Measurements from ENCODE around the gene SNURF. TPM values are rescaled to one million over a fixed set of nuclear protein-coding genes. Genes with fewer than 3 reads are reported as not detected.

SNURF gene
- total RNA-seq, 1 experiment from 2014 or later, result 32.4 TPM

- H3K36me3 Mint-ChIP-seq (ENCODE audit: insufficient read depth, unreplicated experiment), result peaks cover 23% of the 10 kb centered on the region
- peak overlapping the region; percentile 80 for H3K4me3 Mint-ChIP-seq (ENCODE audit: unreplicated experiment)
- no peak for TF ChIP-seq CTCF (IDR thresholded peaks at IDR 0.05; ENCODE audit: insufficient read depth in 1 of 2, low read depth in 1 of 2, low read length in 1 of 2, severe bottlenecking in 1 of 2, unreplicated experiment in 1 of 2)
- intact Hi-C loops (cut with micrococcal nuclease; ENCODE audit: unreplicated experiment), result loop anchor here (2.0 to 5.0 kb wide), 2 partner anchors 37 to 481 kb away; partner anchors contain the start of gene UBE3A
- ChIA-PET CTCF (interaction anchor here (0.6 kb wide), 1 partner anchor 32 kb away, joined by 3 read pairs; no protein-coding TSS in a partner anchor), POLR2A (interaction anchor here (0.6 to 1.0 kb wide), 6 partner anchors 17 to 1955 kb away, joined by 3 to 15 read pairs (median 4); no protein-coding TSS in a partner anchor)
- Histone ChIP-seq H3K36me3 (ENCODE audit: control insufficient read depth, insufficient read depth, low read length) (no peaks in the 10 kb centered on the region), H3K4me3 (ENCODE audit: low read depth, low read length) (peak overlapping the region; percentile 86), H3K4me1 (peaks cover 15% of the 10 kb centered on the region), H3K27me3 (replicated peaks; ENCODE audit: control insufficient read depth, insufficient read depth, low read length) (no peaks in the 10 kb centered on the region), H3K9me3 (no peaks in the 10 kb centered on the region)
- DNase-seq, result peak; percentile 85 to 91
- no TSS peak for BruUV-seq (replicated peaks)
- H3K4me1 Mint-ChIP-seq (ENCODE audit: low read depth, unreplicated experiment), result no peaks in the 10 kb centered on the region
- H3K27me3 Mint-ChIP-seq (ENCODE audit: insufficient read depth, unreplicated experiment), result no peaks in the 10 kb centered on the region
- peak overlapping the region; percentile 95 for H3K27ac Mint-ChIP-seq (ENCODE audit: unreplicated experiment)
- H3K9me3 Mint-ChIP-seq (ENCODE audit: unreplicated experiment), result no peaks in the 10 kb centered on the region
Measured at GRCh38 chr15:24956111-24956838, 1.5 kb downstream of the SNURF start.

GRCh38 chr15:24957691-24958090, 2.9 kb downstream of the SNURF start:
- Histone ChIP-seq H3K9me3 (no peaks in the 10 kb centered on the region), H3K4me1 (peaks cover 18% of the 10 kb centered on the region), H3K4me3 (ENCODE audit: low read depth, low read length) (no peak overlapping the region), H3K36me3 (ENCODE audit: control insufficient read depth, insufficient read depth, low read length) (no peaks in the 10 kb centered on the region), H3K27me3 (replicated peaks; ENCODE audit: control insufficient read depth, insufficient read depth, low read length) (no peaks in the 10 kb centered on the region)
- DNase-seq, result no peak
- Mint-ChIP-seq H3K9me3 (ENCODE audit: unreplicated experiment) (no peaks in the 10 kb centered on the region), H3K27me3 (ENCODE audit: insufficient read depth, unreplicated experiment) (no peaks in the 10 kb centered on the region), H3K27ac (ENCODE audit: unreplicated experiment) (no peak overlapping the region), H3K4me3 (ENCODE audit: unreplicated experiment) (peak overlapping the region; percentile 38), H3K4me1 (ENCODE audit: low read depth, unreplicated experiment) (no peaks in the 10 kb centered on the region), H3K36me3 (ENCODE audit: insufficient read depth, unreplicated experiment) (peaks cover 20% of the 10 kb centered on the region)
- intact Hi-C loops (cut with micrococcal nuclease; ENCODE audit: unreplicated experiment), result loop anchor here (2.0 to 5.0 kb wide), 2 partner anchors 39 to 480 kb away; partner anchors contain the start of gene UBE3A
- CTCF ChIA-PET, result no interaction called here
- BruUV-seq (replicated peaks), result no TSS peak
- POLR2A ChIA-PET, result no interaction called here
- no peak for TF ChIP-seq CTCF (IDR thresholded peaks at IDR 0.05; ENCODE audit: insufficient read depth in 1 of 2, low read depth in 1 of 2, low read length in 1 of 2, severe bottlenecking in 1 of 2, unreplicated experiment in 1 of 2)

- no peak overlapping the region for H3K4me3 ChIP-seq (ENCODE audit: low read depth, low read length)
- Mint-ChIP-seq H3K4me3 (ENCODE audit: unreplicated experiment) (no peak overlapping the region), H3K9me3 (ENCODE audit: unreplicated experiment) (no peaks in the 10 kb centered on the region), H3K27ac (ENCODE audit: unreplicated experiment) (no peak overlapping the region), H3K27me3 (ENCODE audit: insufficient read depth, unreplicated experiment) (no peaks in the 10 kb centered on the region), H3K36me3 (ENCODE audit: insufficient read depth, unreplicated experiment) (peaks cover 39% of the 10 kb centered on the region), H3K4me1 (ENCODE audit: low read depth, unreplicated experiment) (no peaks in the 10 kb centered on the region)
- intact Hi-C loops (cut with micrococcal nuclease; ENCODE audit: unreplicated experiment), result no loop called here
- ChIA-PET POLR2A (no interaction called here), CTCF (no interaction called here)
- no peak for TF ChIP-seq CTCF (IDR thresholded peaks at IDR 0.05; ENCODE audit: insufficient read depth in 1 of 2, low read depth in 1 of 2, low read length in 1 of 2, severe bottlenecking in 1 of 2, unreplicated experiment in 1 of 2)
- H3K4me1 ChIP-seq, result peaks cover 16% of the 10 kb centered on the region
- H3K36me3 ChIP-seq (ENCODE audit: control insufficient read depth, insufficient read depth, low read length), result no peaks in the 10 kb centered on the region; the same call in 1 of the 2 replicates
- H3K27me3 ChIP-seq (replicated peaks; ENCODE audit: control insufficient read depth, insufficient read depth, low read length), result no peaks in the 10 kb centered on the region
- no peaks in the 10 kb centered on the region for H3K9me3 ChIP-seq
- DNase-seq, result no peak
- no TSS peak for BruUV-seq (replicated peaks)
Measured at GRCh38 chr15:24961967-24962366, 7.2 kb downstream of the SNURF start.
